HepG2 (cell line): ENCODE results near the gene CXADR.

Source experiments
- BCLAF1 ChIP-seq: fragments of 450-650 bp; IDR thresholded peaks from 2 replicates; pipeline ENCODE4 v1.6.1; 2017; ENCODE audit warnings: mild to moderate bottlenecking
- CEBPB ChIP-seq: IDR thresholded peaks from 2 replicates; pipeline ENCODE4 v1.6.1; 2011; ENCODE audit warnings: low read depth, low read length, improper control_type of control experiment, borderline replicate concordance
- CTCF ChIP-seq: sonication (generic); formaldehyde crosslinking; IDR thresholded peaks from 2 replicates; pipeline ENCODE4 v1.5.0; 2020; ENCODE audit warnings: mild to moderate bottlenecking, missing genetic modification reagents, moderate library complexity
- EZH2 ChIP-seq: conservative IDR thresholded peaks from 2 replicates; pipeline ENCODE4 v1.6.1; 2012; ENCODE audit warnings: mild to moderate bottlenecking, low read depth, low read length, moderate library complexity
- GPBP1L1 ChIP-seq: sonication (generic); formaldehyde crosslinking; IDR thresholded peaks from 2 replicates; pipeline ENCODE4 v1.5.0; 2020; ENCODE audit warnings: mild to moderate bottlenecking, missing genetic modification reagents
- POLR2AphosphoS5 ChIP-seq: IDR thresholded peaks from 2 replicates; pipeline ENCODE4 v1.6.1; 2012; ENCODE audit warnings: low read depth, low read length
- REST ChIP-seq, 2 experiments: IDR thresholded peaks; 2 replicates each; pipeline ENCODE4 v1.6.1; 2011 to 2012; ENCODE audit warnings: low read length in 2 of 2, borderline replicate concordance in 1 of 2, low read depth in 1 of 2, mild to moderate bottlenecking in 1 of 2, moderate library complexity in 1 of 2
- RXRA ChIP-seq: sonication (generic); formaldehyde crosslinking; IDR thresholded peaks from 2 replicates; pipeline ENCODE4 v1.5.1; 2020; ENCODE audit warnings: missing genetic modification reagents
- SP4 ChIP-seq: sonication (generic); formaldehyde crosslinking; IDR thresholded peaks from 2 replicates; pipeline ENCODE4 v1.8.1; 2023; ENCODE audit warnings: mild to moderate bottlenecking, missing genetic modification reagents

- TF ChIP-seq RXRA (CRISPR knock-in tag) (no peak), GPBP1L1 (CRISPR knock-in tag) (no peak), EZH2 (no peak), BCLAF1 (no peak), REST (IDR thresholded peaks at IDR 0.05; ENCODE audit: borderline replicate concordance in 1 of 2, low read depth in 1 of 2, low read length in 2 of 2) (no peak), POLR2AphosphoS5 (no peak), SP4 (CRISPR knock-in tag) (no peak), CEBPB (no peak), CTCF (no peak)
Observed at GRCh38 chr21:17491716-17492414, 21.0 kb upstream of the CXADR start.
